ENCODE data around the gene FOXN3. TPM values are rescaled to one million over a fixed set of nuclear protein-coding genes. Genes with fewer than 3 reads are reported as not detected.
A peak's percentile ranks its signal among the peaks of the same experiment; 100 is the strongest.

Gene FOXN3
- total and polyA plus RNA-seq, 2 donors (not counting 1 experiment from before 2014, with no cell fraction given), result 27.9 to 33.3 TPM

GRCh38 chr14:89353766-89354113 is 63.3 kb downstream of the FOXN3 start:
- no peaks in the 10 kb centered on the region for H4K20me1 ChIP-seq (ENCODE audit: control insufficient read depth, extremely low read depth, insufficient read depth, low read length)
- H3K27me3 ChIP-seq (ENCODE audit: control insufficient read depth, insufficient read depth, low read length), result no peaks in the 10 kb centered on the region
- no peak overlapping the region for H3K9ac ChIP-seq (ENCODE audit: insufficient read depth, low read length)
- no peaks in the 10 kb centered on the region for H3K36me3 ChIP-seq (ENCODE audit: control insufficient read depth, insufficient read depth, low read length)
- no peak overlapping the region for H3K4me2 ChIP-seq (ENCODE audit: extremely low read depth, insufficient read depth, low read length)
- TF ChIP-seq EZH2 (IDR thresholded peaks at IDR 0.05; ENCODE audit: low read length, missing control alignments) (no peak), CTCF (conservative IDR thresholded peaks at IDR 0.05 in 1 of 2, IDR thresholded peaks at IDR 0.05 in 1 of 2; ENCODE audit: low read depth in 1 of 2, low read length in 2 of 2) (no peak)
- no peak overlapping the region for H3K27ac ChIP-seq (ENCODE audit: insufficient read depth, low read length)
- H3K4me3 ChIP-seq (replicated peaks in 1 of 4; ENCODE audit: control extremely low read depth in 1 of 4, insufficient read depth in 1 of 4, low read depth in 3 of 4, low read length in 4 of 4), result no peak overlapping the region
- H3K79me2 ChIP-seq (ENCODE audit: control insufficient read depth, insufficient read depth, low read length), result no peaks in the 10 kb centered on the region
- H3K4me1 ChIP-seq (ENCODE audit: control insufficient read depth, extremely low read depth, insufficient read depth, low read length), result peaks cover 2% of the 10 kb centered on the region
- DNase-seq (ENCODE audit: low read depth in 2 of 2), result no peak
- H2AFZ ChIP-seq (ENCODE audit: low read length), result no peak overlapping the region
- H3K9me3 ChIP-seq (ENCODE audit: control insufficient read depth, insufficient read depth, low read depth, low read length), result no peaks in the 10 kb centered on the region

- no peak overlapping the region for H3K4me3 ChIP-seq (replicated peaks in 1 of 4; ENCODE audit: control extremely low read depth in 1 of 4, insufficient read depth in 1 of 4, low read depth in 3 of 4, low read length in 4 of 4)
- TF ChIP-seq EZH2 (IDR thresholded peaks at IDR 0.05; ENCODE audit: low read length, missing control alignments) (no peak), CTCF (conservative IDR thresholded peaks at IDR 0.05 in 1 of 2, IDR thresholded peaks at IDR 0.05 in 1 of 2; ENCODE audit: low read depth in 1 of 2, low read length in 2 of 2) (no peak)
- peaks cover 2% of the 10 kb centered on the region for H3K4me1 ChIP-seq (ENCODE audit: control insufficient read depth, extremely low read depth, insufficient read depth, low read length)
- DNase-seq (ENCODE audit: low read depth in 2 of 2), result no peak
- H3K4me2 ChIP-seq (ENCODE audit: extremely low read depth, insufficient read depth, low read length), result no peak overlapping the region
- H3K27ac ChIP-seq (ENCODE audit: insufficient read depth, low read length), result no peak overlapping the region
- H3K27me3 ChIP-seq (ENCODE audit: control insufficient read depth, insufficient read depth, low read length), result no peaks in the 10 kb centered on the region
- no peaks in the 10 kb centered on the region for H3K79me2 ChIP-seq (ENCODE audit: control insufficient read depth, insufficient read depth, low read length)
- H3K36me3 ChIP-seq (ENCODE audit: control insufficient read depth, insufficient read depth, low read length), result no peaks in the 10 kb centered on the region
- H3K9ac ChIP-seq (ENCODE audit: insufficient read depth, low read length), result no peak overlapping the region
- no peaks in the 10 kb centered on the region for H4K20me1 ChIP-seq (ENCODE audit: control insufficient read depth, extremely low read depth, insufficient read depth, low read length)
- no peaks in the 10 kb centered on the region for H3K9me3 ChIP-seq (ENCODE audit: control insufficient read depth, insufficient read depth, low read depth, low read length)
- H2AFZ ChIP-seq (ENCODE audit: low read length), result no peak overlapping the region
These were observed 63.9 kb downstream of the FOXN3 start for GRCh38 chr14:89352976-89353765.

GRCh38 chr14:89351516-89352404 is 65.3 kb downstream of the FOXN3 start:
- Histone ChIP-seq H4K20me1 (ENCODE audit: control insufficient read depth, extremely low read depth, insufficient read depth, low read length) (no peaks in the 10 kb centered on the region), H3K27ac (ENCODE audit: insufficient read depth, low read length) (peak overlapping the region; percentile 40), H3K36me3 (ENCODE audit: control insufficient read depth, insufficient read depth, low read length) (no peaks in the 10 kb centered on the region), H3K79me2 (ENCODE audit: control insufficient read depth, insufficient read depth, low read length) (no peaks in the 10 kb centered on the region), H3K27me3 (ENCODE audit: control insufficient read depth, insufficient read depth, low read length) (no peaks in the 10 kb centered on the region), H3K9ac (ENCODE audit: insufficient read depth, low read length) (no peak overlapping the region), H2AFZ (ENCODE audit: low read length) (peak overlapping the region; percentile 27), H3K9me3 (ENCODE audit: control insufficient read depth, insufficient read depth, low read depth, low read length) (no peaks in the 10 kb centered on the region), H3K4me2 (ENCODE audit: extremely low read depth, insufficient read depth, low read length) (peak overlapping the region; percentile 44), H3K4me3 (replicated peaks in 1 of 4; ENCODE audit: control extremely low read depth in 1 of 4, insufficient read depth in 1 of 4, low read depth in 3 of 4, low read length in 4 of 4) (peak overlapping the region in 2 of 4 experiments; percentile 7 to 12), H3K4me1 (ENCODE audit: control insufficient read depth, extremely low read depth, insufficient read depth, low read length) (peaks cover 2% of the 10 kb centered on the region)
- DNase-seq (ENCODE audit: low read depth in 2 of 2), result peak; percentile 47 to 69
- no peak for TF ChIP-seq CTCF (conservative IDR thresholded peaks at IDR 0.05 in 1 of 2, IDR thresholded peaks at IDR 0.05 in 1 of 2; ENCODE audit: low read depth in 1 of 2, low read length in 2 of 2)
- no peak for TF ChIP-seq EZH2 (IDR thresholded peaks at IDR 0.05; ENCODE audit: low read length, missing control alignments)
